ENCODE data around the gene TLCD1. TPM values are rescaled to one million over a fixed set of nuclear protein-coding genes. Genes with fewer than 3 reads are reported as not detected.

Gene TLCD1
- total and polyA plus RNA-seq, 2 of the 8 experiments (the other 6 are each of a cell fraction or from before 2014, with no cell fraction given), result 40.7 to 128 TPM

- H2AK5ac ChIP-seq (ENCODE audit: low read depth, low read length), result no peak overlapping the region
- H4K8ac ChIP-seq (ENCODE audit: extremely low read depth, insufficient read depth, low read length), result peak overlapping the region; percentile 9; the same call in 1 of the 2 replicates
- no peak overlapping the region for H3K18ac ChIP-seq (ENCODE audit: extremely low read depth, low read length)
- no peak overlapping the region for H3K23ac ChIP-seq (ENCODE audit: insufficient read length)
- H3K27me3 ChIP-seq (replicated peaks in 1 of 4; ENCODE audit: control insufficient read depth in 3 of 4, extremely low read depth in 1 of 4, insufficient read depth in 3 of 4, low read length in 3 of 4), result no peaks in the 10 kb centered on the region
- no peaks in the 10 kb centered on the region for H3K79me1 ChIP-seq (ENCODE audit: low read depth, low read length)
- H3K9ac ChIP-seq (replicated peaks in 1 of 4; ENCODE audit: extremely low read depth in 1 of 4, low read depth in 3 of 4, low read length in 3 of 4), result no peak overlapping the region
- ChIA-PET CTCF (ENCODE audit: partially characterized antibody) (interaction anchor here (0.5 to 1.5 kb wide), 6 partner anchors 9 to 241 kb away, joined by 3 to 6 read pairs (median 3); no protein-coding TSS in a partner anchor), POLR2A (ENCODE audit: partially characterized antibody) (interaction anchor here (0.8 to 3.8 kb wide), 10 partner anchors 9 to 209 kb away, joined by 3 to 46 read pairs (median 4); partner anchors contain the start of genes PROCA1 and RPL23A)
- no peak overlapping the region for H2AFZ ChIP-seq (ENCODE audit: low read length)
- no peak overlapping the region for H3K14ac ChIP-seq (ENCODE audit: insufficient read length)
- no peak overlapping the region for H2BK120ac ChIP-seq (replicated peaks; ENCODE audit: low read depth, low read length)
- H2BK5ac ChIP-seq (ENCODE audit: low read depth, low read length), result no peak overlapping the region
- H3K4me2 ChIP-seq (ENCODE audit: insufficient read depth in 1 of 2, low read depth in 2 of 2, low read length in 2 of 2), result no peak overlapping the region
- 95% methylated on average over 8 of the region's 8 CpGs; no CpG with 5 or more reads in 1 of the 2 experiments for WGBS, 2 experiments (ENCODE audit: extremely low coverage in 1 of 2, insufficient coverage in 1 of 2, insufficient read length in 1 of 2, insufficient replicate concordance in 2 of 2, low coverage in 1 of 2, low lambda C conversion rate in 2 of 2, missing lambda C conversion rate in 1 of 2)
- no peak overlapping the region for H4K5ac ChIP-seq (ENCODE audit: insufficient read length, low read depth, low read length)
- TF ChIP-seq ATF3 (IDR thresholded peaks at IDR 0.05; ENCODE audit: insufficient read depth, low read depth, low read length) (no peak), POLR2A (IDR thresholded peaks at IDR 0.05; ENCODE audit: control extremely low read depth in 1 of 2, low read depth in 2 of 2, low read length in 2 of 2) (0 out of 3 replicates have a peak, but pooled peaks of 1 of the 2 experiments have one; percentile 8)
- H3K23me2 ChIP-seq (ENCODE audit: low read depth, low read length), result no peaks in the 10 kb centered on the region
- no peak for DNase-seq (ENCODE audit: low read depth in 1 of 2, low spot score in 2 of 2)
- H3K79me2 ChIP-seq (ENCODE audit: control insufficient read depth in 1 of 2, insufficient read depth in 2 of 2, low read length in 2 of 2), result no peaks in the 10 kb centered on the region
- H3K27ac ChIP-seq (ENCODE audit: low read depth, low read length), result no peak overlapping the region
- no peak overlapping the region for H2BK20ac ChIP-seq (ENCODE audit: low read length)
- no peaks in the 10 kb centered on the region for H3K9me3 ChIP-seq (ENCODE audit: insufficient read depth in 2 of 2, low read depth in 1 of 2, low read length in 1 of 2)
- H3K56ac ChIP-seq (replicated peaks; ENCODE audit: insufficient read length, low read depth, low read length), result no peak overlapping the region
- H2BK12ac ChIP-seq (ENCODE audit: low read depth, low read length), result no peak overlapping the region
- H3K4me1 ChIP-seq (replicated peaks in 1 of 4; ENCODE audit: control insufficient read depth in 3 of 4, insufficient read depth in 4 of 4, low read length in 3 of 4), result peaks cover 0 to 8% (median 2%) of the 10 kb centered on the region in 4 experiments; a peak in 3 of 7 replicates
- peaks cover 40 to 77% (median 70%) of the 10 kb centered on the region in 4 experiments for H3K36me3 ChIP-seq (ENCODE audit: control insufficient read depth in 2 of 4, insufficient read depth in 4 of 4, low read length in 3 of 4)
- H3K4me3 ChIP-seq (ENCODE audit: extremely low read depth in 1 of 4, insufficient read depth in 2 of 4, low read depth in 3 of 4, low read length in 4 of 4), result no peak overlapping the region
- H4K20me1 ChIP-seq (replicated peaks in 1 of 2; ENCODE audit: control insufficient read depth in 1 of 2, insufficient read depth in 2 of 2, low read length in 2 of 2), result peaks cover 10 to 24% of the 10 kb centered on the region in 2 experiments
- H4K91ac ChIP-seq (replicated peaks; ENCODE audit: insufficient read length, low read length), result no peak overlapping the region
- H3K4ac ChIP-seq (replicated peaks; ENCODE audit: insufficient read length, low read depth, low read length), result no peak overlapping the region
- FAIRE-seq, result no peak
- no peak overlapping the region for H2BK15ac ChIP-seq (ENCODE audit: low read length)
These were observed 25.8 kb downstream of the TLCD1 start for GRCh38 chr17:28700278-28700677.
